ENCODE measurements around the gene OR4Q2. TPM values are rescaled to one million over a fixed set of nuclear protein-coding genes. Genes with fewer than 3 reads are reported as not detected.

Gene OR4Q2
- total RNA-seq, 1 donor from 2014 or later = not detected

DNA sequence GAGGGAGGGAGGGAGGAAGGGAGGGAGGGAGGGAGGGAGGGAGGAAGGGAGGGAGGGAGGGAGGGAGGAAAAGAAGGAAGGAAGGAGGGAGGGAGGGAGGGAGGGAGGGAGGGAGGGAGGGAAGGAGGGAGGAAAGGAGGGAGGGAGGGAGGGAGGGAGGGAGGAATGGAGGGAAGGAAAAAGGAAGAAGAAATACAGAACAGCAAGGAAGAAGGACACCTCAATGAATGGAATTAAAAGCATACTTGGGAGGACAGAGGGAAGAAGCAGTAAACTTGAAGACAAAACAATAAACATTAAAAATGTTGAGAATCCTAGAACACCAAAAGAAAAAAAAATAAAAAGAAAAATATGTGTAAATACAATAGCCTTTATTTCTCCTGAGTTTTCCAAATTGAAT lies 6.2 kb downstream of the OR4Q2 start:
- no peak overlapping the region for H3K4me3 Mint-ChIP-seq (ENCODE audit: unreplicated experiment)
- H3K27ac Mint-ChIP-seq (ENCODE audit: unreplicated experiment) = no peak overlapping the region
- H3K9me3 Mint-ChIP-seq (ENCODE audit: low read depth) = peaks cover 44% of the 10 kb centered on the region
- no peaks in the 10 kb centered on the region for H3K36me3 Mint-ChIP-seq (ENCODE audit: low read depth)
- no peaks in the 10 kb centered on the region for H3K27me3 Mint-ChIP-seq (ENCODE audit: low read depth)
- TF ChIP-seq, protein P1, sequence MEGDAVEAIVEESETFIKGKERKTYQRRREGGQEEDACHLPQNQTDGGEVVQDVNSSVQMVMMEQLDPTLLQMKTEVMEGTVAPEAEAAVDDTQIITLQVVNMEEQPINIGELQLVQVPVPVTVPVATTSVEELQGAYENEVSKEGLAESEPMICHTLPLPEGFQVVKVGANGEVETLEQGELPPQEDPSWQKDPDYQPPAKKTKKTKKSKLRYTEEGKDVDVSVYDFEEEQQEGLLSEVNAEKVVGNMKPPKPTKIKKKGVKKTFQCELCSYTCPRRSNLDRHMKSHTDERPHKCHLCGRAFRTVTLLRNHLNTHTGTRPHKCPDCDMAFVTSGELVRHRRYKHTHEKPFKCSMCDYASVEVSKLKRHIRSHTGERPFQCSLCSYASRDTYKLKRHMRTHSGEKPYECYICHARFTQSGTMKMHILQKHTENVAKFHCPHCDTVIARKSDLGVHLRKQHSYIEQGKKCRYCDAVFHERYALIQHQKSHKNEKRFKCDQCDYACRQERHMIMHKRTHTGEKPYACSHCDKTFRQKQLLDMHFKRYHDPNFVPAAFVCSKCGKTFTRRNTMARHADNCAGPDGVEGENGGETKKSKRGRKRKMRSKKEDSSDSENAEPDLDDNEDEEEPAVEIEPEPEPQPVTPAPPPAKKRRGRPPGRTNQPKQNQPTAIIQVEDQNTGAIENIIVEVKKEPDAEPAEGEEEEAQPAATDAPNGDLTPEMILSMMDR (IDR thresholded peaks at IDR 0.05) = no peak
- no peak for DNase-seq (ENCODE audit: low spot score)
- no peaks in the 10 kb centered on the region for H3K4me1 Mint-ChIP-seq (ENCODE audit: low read depth)

DNA sequence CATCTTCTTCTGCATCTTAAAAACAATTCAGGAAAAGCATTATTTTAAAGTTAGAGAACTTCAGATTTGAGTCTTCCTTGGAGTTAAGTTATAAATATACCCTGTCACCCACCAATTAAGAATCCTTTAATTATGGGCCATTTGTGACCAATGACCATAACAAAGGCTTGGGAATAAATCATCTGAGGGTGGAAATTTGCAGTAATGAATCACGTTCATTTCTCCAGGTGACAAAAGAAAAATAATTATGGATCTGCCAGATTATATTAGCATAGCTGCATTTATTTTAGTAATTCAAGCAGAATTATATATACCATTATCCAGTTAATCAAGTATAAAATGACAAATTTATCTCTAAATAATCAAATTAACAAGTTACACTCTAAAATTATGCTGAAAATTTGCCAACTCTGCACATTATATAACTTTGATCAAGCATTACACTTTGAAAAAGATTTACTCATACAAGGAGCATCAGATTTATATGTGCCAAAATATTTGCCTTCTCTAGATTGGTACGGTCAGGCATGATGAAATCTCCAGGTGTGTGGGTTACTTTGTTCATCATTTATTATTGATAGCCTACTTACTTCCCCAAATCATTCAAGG lies 17.4 kb downstream of the OR4Q2 start, which contains the start of gene OR4K14:
Gene OR4K14 (minus strand): TSS at position 51 of the 609 bp plus-strand sequence. CDS start 4,114 bp downstream, outside the sequence.
- H3K27me3 Mint-ChIP-seq (ENCODE audit: low read depth) = no peaks in the 10 kb centered on the region
- peaks cover 35% of the 10 kb centered on the region for H3K9me3 Mint-ChIP-seq (ENCODE audit: low read depth)
- H3K4me1 Mint-ChIP-seq (ENCODE audit: low read depth) = no peaks in the 10 kb centered on the region
- no peak within 1 kb of the TSS for H3K4me3 Mint-ChIP-seq (ENCODE audit: unreplicated experiment)
- TF ChIP-seq, protein P1 (IDR thresholded peaks at IDR 0.05) = no peak
- H3K27ac Mint-ChIP-seq (ENCODE audit: unreplicated experiment) = no peak within 1 kb of the TSS
- DNase-seq (ENCODE audit: low spot score) = no peak
- no peaks in the 10 kb centered on the region for H3K36me3 Mint-ChIP-seq (ENCODE audit: low read depth)

DNA sequence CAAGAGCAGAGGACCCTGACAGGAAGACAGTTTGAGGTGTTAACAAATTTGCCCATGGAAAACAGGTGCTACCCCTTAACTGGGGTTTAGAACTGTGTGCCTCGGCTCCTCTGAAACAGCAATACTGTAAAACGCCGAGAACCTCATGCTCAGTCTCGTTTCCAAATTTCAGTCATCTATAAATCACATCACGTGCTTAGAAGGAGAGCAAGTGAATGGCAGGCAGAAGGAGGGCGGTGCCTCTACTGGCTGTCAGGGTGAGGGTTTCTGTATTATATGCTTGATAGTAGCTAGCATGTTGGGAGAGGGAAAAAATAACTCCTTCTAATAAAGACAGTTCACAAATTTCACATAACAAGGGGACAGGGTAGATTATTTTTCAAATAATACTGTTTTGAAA lies 29.1 kb downstream of the OR4Q2 start:
- TF ChIP-seq, protein P1 (IDR thresholded peaks at IDR 0.05) = no peak
- Mint-ChIP-seq H3K27me3 (ENCODE audit: low read depth) (no peaks in the 10 kb centered on the region), H3K9me3 (ENCODE audit: low read depth) (peaks cover 52% of the 10 kb centered on the region), H3K27ac (ENCODE audit: unreplicated experiment) (no peak overlapping the region), H3K4me1 (ENCODE audit: low read depth) (no peaks in the 10 kb centered on the region), H3K4me3 (ENCODE audit: unreplicated experiment) (no peak overlapping the region), H3K36me3 (ENCODE audit: low read depth) (no peaks in the 10 kb centered on the region)
- no peak for DNase-seq (ENCODE audit: low spot score)

DNA sequence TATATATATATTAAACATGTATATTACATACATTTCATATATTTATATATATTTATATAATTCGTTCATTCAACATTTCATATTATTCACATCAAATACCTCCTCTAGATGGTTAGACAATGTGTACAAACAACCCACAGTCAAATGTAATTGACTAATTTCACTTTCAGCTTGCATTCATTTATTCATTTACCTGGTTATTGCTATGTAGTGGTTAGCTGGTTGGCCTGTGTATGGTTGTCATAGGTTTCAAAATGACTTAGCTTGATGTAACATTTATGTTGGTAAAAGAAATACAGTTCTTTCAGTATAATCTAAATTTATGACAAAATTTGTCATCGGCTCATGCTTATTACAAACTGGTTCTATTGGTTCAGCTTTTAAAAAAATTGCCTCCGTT lies 33.5 kb downstream of the OR4Q2 start:
- Mint-ChIP-seq H3K9me3 (ENCODE audit: low read depth) (peaks cover 38% of the 10 kb centered on the region), H3K27me3 (ENCODE audit: low read depth) (no peaks in the 10 kb centered on the region), H3K4me3 (ENCODE audit: unreplicated experiment) (no peak overlapping the region), H3K27ac (ENCODE audit: unreplicated experiment) (no peak overlapping the region), H3K36me3 (ENCODE audit: low read depth) (no peaks in the 10 kb centered on the region), H3K4me1 (ENCODE audit: low read depth) (no peaks in the 10 kb centered on the region)
- TF ChIP-seq, protein P1 (IDR thresholded peaks at IDR 0.05) = no peak
- DNase-seq (ENCODE audit: low spot score) = no peak

DNA sequence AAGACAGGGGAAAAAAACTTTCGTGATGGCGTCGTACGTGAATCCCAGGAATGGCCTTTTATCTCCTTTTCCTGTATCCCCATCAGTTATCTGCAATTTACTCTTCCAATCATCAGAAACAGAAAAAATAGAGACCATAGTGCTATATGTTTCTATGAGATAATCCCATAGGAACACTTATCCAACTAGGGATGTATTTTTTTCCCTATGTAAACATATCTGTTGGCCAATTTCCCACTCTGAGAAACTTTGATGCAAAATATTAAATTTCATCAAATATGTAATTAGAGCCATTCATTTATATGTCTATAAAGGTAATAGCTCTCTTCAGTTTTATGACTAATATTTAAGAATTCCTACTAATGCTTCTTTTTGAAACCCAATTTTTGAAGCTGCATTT lies 34.0 kb downstream of the OR4Q2 start, which contains the start of gene OR4K13:
Gene OR4K13 (minus strand): TSS at position 101 of the 400 bp plus-strand sequence. CDS start 1,280 bp downstream, outside the sequence.
- Mint-ChIP-seq H3K4me3 (ENCODE audit: unreplicated experiment) (no peak within 1 kb of the TSS), H3K27ac (ENCODE audit: unreplicated experiment) (no peak within 1 kb of the TSS), H3K36me3 (ENCODE audit: low read depth) (no peaks in the 10 kb centered on the region), H3K27me3 (ENCODE audit: low read depth) (no peaks in the 10 kb centered on the region), H3K4me1 (ENCODE audit: low read depth) (no peaks in the 10 kb centered on the region), H3K9me3 (ENCODE audit: low read depth) (peaks cover 41% of the 10 kb centered on the region)
- DNase-seq (ENCODE audit: low spot score) = no peak
- TF ChIP-seq, protein P1 (IDR thresholded peaks at IDR 0.05) = no peak

Data from chondrocyte (in vitro differentiated cells).